COLO668 (cell line): ENCODE measurements around the gene IRGC.

Experiments used
- DNase-seq: peaks from one replicate; lab custom pipeline; 2025; ENCODE audit not compliant: unreplicated experiment; lab: John Stamatoyannopoulos, UW

Gene IRGC

DNA sequence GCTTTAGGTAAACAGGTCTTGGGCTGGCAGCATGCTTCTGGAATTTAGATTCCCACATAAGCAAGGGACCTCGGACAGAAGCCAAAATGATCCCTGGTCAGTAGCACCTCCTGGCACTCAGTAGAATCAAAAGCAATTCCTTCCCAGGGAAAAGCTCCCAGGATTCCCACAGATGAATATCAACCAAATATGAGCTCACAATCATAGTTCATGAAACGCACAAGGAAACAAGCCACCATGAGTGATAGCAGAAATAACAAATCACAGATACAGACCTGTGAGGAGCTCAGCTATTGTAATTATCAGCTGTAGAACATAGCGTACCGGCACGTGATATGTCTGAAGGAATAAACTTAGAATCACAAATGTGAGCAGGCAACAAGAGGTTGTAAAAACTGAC is 24.1 kb upstream of the IRGC start:
- DNase-seq, result no peak

DNA sequence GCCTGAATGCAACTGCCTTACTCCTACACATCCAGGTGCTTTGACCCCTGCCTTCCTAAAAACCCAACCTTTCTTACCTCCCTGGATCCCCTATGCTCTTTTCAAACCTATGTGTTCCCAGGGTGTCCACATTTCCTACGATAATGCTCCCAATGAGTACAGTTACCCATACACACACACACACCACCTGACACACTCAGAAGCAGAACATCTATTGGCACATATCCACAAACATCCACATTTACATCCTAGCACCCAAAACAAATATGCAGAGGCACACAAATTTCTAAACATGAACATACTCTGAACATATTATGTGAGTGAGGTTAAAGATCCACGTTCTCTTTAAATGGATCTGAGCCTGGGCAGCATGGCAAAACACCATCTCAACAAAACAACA is 23.5 kb upstream of the IRGC start:
- no peak for DNase-seq

DNA sequence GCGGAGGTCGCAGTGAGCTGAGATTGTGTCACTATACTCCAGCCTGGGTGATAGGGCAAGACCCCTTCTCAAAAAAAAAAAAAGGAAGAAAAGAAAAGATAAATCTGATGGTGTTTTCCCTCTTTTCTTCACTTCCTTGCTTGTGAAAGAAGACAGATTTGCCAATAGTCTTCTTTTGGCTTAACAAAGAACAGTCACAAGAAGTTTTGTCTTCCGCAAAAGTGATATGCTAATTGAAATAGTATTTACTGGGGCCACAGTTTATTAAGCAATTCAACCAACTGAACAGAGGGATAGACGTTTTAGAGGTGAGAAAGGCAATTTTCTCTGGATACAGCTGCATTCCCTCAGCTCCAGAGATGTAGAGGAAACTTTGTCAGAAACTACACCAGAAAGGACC is 23.0 kb upstream of the IRGC start:
- no peak for DNase-seq

DNA sequence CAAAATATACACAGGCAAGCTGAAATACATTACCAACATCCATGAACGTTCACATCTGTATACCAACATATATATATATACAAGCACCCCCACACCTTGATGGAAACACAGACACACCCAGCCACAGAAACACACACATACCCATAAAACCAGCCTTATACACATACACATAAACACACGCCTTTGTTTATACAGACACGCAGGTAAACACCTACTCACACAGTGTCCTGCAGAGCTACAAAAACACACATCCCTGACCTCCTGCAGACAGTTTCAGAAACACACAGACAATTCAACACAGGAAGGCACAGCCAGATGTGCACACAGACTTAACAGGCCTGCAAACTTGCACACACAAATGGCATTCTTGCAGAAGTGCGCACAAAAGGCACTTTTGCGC is 21.3 kb upstream of the IRGC start:
- DNase-seq, result no peak

DNA sequence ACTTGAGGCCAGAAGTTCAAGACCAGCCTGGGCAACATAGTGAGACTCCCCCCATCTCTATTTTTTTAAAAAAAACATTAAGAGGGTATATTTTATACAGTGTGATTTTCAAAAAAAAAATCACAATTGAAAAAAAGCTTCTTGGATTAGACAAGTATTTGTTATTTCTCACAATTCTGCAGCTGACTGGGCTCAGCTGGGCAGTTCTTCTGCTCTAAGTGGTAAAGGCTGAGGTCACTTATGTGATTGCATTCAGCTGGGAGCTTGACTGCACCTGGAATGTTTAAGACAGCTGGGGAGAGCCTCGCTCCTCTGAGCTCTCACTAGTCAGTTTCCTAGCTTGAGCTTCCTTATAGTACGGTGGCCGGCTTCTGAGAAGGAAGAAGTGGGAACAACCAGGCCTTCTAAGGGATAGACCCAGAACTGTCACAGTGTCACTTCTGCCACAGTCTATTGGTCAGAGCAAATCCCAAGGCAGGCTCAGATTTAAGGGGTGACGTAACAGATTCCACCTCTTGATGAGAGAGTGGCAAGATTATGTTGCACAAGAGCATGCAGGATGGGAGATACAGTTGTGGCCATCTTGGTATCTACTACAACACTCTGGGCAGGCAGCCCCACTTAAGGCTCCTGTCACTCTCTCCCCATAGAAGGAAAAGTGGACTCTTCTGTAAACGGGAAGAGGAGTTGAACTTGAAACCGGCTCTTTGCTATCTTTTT is 19.7 kb upstream of the IRGC start:
- no peak for DNase-seq

DNA sequence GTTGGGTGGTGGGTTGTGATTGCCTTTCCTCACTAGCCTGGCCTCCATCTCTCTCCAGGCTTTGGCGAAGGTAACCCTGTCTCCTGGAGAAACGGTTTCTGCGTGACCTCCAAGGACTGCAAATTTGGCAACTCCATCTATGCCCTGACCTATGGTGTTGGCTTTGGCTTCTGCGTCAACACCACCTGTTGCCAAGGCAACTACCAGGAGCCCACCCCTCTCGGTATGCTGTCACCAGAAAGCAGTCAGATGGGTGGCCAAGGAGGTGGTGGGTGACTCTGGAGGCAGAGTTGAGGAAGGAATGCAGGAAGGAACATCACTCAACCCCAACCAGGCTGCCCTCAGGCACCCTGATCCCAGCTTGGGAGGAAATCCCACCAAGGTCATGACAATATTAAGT is 18.6 kb upstream of the IRGC start:
- DNase-seq, result no peak

DNA sequence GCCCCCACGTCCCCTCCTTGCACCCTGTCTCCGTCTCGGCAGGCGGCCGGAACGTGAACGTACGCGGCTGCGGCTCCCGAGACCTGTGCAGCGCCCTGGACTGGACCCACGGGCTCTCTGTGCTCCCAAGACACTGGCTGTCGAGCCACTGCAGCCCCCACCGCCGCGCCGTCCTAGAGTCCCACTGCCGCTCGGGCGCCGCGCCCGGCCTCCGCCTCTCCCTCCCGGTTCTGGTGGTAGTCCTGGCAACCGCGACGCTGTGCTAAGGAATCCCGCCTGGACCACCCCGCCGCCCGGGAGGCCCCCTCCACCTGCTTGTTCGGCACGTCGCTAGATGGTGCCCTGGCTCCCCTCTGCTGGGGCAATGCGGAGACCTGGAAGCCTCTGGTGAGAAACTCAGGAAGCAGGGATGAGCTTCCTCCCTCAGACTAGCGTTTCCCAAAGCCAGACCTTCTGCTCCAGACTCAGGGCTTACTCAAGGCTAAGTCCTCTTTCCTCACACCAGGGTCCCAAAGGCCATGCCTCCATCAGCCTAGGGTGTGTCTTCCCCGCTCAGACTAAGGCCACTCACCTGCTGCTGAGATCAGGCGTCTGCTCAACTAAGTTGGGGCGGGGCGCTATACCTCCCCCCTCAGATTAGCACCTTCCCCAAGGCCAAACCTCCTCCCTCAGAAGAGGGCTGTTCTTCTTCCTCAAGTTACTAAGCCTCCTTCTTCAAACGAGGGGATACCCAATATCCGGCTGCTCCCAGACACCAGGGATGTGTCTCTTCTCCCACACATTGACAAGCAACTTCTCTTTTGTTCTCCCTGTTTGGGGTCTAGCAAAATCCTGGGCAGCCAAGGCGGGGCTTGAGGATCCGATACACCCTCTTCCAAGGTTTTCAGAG is 16.1 kb upstream of the IRGC start:
- no peak for DNase-seq

DNA sequence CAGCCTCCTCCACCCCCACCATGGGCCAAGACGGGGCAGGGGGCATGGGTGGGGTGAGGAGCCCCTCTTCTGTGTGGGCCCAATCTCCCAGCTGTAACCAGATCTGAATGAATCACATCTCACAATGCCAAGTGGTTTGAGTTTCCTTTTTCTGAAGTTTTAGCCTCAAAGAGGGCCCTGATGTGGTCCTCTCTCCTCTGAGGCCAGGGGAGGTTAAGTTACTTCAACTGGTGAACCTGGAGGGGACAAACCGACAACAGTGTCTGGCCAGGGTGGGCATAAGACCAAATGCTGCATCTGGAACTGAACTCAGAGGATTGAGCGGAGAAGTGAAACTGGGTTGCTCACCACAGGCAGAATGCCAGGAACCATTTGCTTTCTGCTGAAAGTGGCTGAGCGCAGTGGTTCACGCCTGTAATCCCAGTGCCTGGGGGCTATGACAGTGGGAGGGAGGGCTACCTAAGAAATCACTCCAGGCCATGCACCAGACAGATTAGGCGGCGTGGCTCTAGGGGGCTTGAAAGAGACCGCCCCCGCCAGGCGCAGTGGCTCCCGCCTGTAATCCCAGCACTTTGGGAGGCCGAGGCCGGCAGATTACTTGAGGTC is 15.4 kb upstream of the IRGC start:
- no peak for DNase-seq

DNA sequence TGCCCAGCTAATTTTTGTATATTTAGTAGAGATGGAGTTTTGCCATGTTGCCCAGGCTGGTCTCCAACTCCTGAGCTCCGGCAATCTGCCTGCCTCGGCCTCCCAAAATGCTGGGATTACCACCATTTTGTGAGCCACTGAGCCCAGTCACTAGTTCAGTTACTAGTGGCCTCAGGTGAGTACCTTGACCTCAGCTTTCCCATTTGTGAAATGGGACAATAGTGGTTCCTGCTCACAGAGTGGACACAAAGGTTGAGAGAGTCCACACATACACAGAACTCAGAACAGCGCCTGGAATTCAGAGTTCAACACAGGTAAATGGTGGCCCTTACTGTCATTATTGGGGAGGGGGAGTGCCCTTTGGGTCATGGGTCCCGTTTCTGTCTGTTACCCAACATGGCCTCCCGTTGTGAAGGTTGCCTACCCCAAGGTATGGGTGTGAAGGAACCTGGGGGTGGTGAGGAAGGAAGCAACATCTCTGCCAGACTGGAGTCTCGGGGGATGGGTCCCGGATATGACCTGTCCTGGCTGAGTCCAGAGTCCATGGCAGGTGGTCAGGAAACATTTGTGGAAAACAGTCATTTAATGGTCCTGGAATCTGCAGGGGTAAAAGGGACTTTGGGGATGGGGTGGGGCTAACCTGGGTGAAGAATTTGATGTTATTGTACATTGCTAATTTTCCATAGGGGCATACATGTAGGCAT is 11.7 kb upstream of the IRGC start:
- DNase-seq, result no peak

DNA sequence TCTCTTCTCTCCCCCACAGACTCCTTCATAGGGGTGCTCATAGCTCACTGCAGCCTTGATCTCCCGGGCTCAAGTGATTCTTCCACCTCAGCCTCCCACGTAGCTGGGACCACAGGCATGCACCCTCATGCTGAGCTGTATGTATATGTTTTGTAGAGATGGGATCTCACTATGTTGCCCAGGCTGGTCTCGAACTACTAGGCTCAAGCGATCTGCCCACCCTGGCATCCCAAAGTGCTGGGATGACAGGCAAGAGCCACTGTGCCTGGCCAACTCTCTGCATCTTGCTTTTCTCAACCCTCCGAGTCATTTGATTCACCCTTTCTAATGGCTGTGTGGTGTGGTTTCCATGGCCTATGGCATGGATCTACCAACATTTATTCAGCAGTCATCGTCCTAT is 10.1 kb upstream of the IRGC start:
- DNase-seq, result no peak

DNA sequence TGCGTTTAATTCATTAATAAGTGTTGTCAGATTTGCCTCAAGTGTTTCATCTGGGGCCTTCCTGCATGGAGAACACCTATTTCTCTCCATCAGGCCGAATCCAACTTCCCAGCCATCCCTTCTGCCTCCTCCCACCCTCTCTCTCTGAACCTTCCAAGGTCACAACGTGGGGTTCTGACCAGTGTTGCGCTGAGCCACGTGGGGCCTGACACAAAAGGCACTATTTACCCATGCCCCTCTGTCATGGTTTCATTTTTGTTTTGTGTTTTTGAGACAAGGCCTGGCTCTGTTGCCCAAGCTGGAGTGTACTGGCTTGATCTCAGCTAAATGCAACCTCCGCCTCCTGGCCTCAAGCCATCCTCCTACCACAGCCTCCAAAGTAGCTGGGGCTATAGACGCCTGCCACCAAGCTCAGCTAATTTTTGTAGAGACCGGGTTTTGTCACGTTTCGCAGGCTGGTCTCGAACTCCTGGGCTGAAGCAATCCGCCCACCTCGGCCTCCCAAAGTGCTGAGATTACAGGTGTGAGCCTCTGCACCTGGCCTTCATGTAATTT is 8.6 kb upstream of the IRGC start:
- DNase-seq, result no peak

DNA sequence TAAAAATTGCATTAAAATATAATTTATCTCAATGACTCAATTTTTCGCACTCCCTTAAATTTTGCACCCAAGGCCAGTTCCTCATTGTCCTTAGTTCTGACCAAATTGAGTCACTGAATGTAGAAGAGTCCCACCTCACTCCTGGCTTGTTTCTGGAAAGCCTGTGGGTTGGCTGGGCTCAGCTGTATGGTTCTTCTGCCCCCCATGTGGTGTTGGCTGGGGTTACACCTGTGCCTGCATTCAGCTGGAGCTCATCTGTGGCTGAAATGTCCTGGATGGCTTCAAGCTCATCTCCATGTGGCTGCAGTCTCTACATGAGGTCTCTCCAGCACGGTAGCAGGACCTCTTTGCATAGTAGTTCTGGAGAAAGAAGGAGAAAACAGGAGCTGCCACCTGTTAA is 7.2 kb upstream of the IRGC start:
- no peak for DNase-seq

DNA sequence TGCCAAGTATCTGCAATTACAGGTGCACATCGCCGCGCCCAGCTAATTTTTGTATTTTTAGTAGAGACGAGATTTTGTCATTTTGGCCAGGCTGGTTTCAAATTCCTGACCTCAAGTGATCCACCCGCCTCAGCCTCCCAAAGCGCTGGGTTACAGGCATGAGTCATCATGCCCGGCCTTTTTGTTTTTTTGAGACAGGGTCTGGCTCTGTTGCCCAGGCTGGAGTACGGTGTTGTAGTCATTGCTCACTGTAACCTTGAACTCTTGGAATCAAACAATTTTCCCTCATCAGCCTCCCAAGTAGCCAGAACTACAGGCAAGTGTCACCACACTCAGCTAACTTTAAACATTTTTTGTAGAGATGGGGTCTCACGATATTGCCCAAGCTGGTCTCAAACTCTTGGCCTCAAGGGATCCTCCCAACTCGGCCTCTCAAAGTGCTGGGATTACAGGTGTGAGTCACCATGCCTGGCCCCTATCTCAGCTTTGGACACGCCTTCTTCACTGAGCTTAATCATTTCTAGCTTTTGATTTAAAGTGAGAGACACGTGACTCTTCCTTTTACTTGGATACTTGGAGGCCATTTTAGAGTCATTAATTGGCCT is 4.0 kb upstream of the IRGC start:
- no peak for DNase-seq

DNA sequence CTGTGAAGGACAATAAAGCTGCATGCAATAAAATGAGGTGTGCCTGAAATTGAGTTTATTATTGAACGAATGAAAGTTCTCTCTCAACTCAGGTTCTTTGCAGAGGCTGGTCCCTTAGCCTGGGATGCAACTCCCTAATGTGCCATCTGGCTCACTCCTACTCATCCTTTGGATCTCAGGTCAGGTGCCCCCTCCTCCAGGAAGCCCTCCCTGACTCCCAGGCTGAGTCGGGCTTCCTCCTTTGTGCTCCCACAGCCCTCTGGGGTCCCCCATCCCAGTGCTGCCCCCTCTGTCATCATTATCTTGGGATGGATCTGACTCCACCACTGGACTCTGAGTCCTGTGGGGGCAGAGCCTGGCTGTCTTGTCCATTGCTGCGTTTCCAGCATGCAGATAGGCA is 2.7 kb upstream of the IRGC start:
- DNase-seq, result no peak

DNA sequence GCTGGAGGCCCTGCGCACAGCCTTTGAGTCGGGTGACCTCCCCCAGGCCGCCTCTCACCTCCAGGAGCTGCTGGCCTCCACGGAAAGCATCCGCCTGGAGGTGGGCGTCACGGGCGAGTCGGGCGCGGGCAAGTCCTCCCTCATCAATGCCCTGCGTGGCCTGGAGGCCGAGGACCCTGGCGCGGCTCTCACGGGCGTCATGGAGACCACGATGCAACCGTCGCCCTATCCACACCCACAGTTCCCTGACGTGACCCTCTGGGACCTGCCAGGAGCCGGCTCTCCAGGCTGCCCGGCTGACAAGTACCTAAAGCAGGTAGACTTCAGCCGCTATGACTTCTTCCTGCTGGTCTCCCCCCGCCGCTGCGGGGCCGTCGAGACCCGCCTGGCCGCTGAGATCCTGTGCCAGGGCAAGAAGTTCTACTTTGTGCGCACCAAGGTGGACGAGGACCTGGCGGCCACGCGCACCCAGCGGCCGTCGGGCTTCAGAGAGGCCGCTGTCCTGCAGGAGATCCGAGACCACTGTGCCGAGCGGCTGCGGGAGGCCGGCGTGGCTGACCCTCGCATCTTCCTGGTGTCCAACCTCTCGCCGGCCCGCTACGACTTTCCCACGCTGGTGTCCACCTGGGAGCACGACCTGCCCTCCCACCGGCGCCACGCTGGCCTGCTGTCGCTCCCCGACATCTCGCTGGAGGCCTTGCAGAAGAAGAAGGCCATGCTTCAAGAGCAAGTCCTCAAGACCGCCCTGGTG is 2.9 kb downstream of the IRGC start:
- DNase-seq, result no peak

DNA sequence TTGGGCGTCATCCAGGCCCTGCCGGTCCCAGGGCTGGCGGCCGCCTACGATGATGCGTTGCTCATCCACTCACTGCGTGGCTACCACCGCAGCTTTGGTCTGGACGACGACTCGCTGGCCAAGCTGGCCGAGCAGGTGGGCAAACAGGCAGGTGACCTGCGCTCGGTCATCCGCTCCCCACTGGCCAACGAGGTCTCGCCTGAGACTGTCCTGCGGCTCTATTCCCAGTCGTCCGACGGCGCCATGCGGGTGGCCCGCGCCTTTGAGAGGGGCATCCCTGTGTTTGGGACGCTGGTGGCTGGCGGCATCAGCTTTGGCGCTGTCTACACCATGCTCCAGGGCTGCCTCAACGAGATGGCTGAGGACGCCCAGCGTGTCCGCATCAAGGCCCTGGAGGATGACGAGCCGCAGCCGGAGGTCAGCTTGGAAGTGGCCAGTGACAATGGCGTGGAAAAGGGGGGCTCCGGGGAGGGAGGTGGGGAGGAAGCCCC is 3.5 kb downstream of the IRGC start:
- DNase-seq, result no peak

DNA sequence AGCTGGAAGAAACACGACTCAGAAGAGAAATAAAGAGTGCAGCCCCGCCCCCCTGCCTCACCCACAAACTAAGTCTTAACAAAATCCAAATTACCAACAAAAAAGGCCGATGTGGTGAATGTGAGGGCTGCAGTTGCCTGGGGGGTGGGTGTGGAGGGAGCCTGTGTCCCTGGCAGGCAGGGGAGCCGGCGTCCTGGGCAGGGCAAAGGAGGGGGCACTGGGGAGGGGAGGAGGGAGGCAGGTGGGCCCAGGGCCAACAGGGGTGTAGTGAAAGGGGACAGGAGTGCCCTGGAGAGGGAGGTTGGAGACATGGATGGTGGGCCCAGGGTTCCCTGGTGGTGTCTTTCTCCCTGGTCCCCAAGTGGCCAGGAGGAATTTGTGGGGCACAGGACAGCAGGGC is 4.0 kb downstream of the IRGC start:
- no peak for DNase-seq

DNA sequence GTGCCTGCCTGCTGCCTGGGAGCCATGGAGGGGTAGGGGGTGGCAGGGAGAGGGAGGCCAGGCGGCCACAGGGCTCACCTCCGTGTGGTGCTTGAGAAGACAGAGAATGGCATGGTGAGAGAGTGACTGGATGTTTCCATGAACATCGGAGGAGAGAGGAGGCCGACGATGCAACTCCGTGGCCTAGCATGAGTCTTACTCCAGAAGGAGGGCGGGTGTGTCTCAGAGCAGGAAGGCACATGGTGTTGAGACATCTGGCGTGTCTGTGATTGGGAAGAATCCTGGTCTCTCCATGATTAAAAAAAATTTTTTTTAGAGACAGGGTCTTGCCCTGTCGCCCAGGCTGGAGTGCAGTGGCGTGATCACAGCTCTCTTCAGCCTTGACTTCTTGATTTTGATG is 5.1 kb downstream of the IRGC start:
- DNase-seq, result no peak

DNA sequence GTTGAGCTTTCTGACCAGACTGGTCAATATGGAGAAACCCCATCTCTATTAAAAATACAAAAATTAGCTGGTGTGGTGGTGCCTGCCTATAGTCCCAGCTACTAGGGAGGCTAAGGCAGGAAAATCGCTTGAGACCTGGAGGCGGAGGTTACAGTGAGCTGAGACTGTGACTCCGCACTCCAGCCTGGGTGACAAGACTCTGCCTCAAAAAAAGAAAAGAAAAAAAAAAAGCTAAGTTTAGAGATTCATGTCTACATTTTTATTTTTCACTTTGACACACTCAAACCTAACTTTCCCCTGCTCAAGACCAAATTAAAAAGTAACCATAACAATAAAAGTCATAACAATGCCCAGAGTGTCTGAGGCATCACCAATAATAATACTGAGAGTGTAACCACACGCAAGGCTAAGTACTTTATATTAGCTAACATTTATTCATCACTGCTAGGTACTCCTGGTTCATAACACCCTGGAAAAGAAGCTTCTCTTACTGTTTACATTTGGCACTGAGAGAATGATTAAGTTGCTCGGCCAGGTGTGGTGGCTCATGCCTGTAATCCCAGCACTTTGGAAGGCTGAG is 5.7 kb downstream of the IRGC start:
- DNase-seq, result no peak

DNA sequence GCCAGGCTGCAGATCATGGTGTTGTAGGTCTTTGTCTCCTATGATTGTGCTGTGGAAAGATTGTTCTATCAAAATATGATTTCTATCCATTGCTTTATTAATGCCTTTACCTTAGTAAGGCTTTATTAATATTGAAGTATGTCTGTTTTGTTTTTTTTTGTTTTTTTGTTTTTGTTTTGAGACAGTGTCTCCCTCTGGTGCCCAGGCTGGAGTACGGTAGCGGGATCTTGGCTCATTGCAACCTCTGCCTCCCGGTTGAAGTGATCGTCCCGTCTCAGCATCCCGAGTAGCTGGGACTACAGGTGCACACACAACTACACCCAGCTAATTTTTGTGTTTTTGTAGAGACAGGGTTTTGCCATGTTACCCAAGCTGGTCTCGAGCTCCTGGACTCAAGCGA is 7.7 kb downstream of the IRGC start:
- DNase-seq, result no peak
